Osteocyte (in vitro differentiated cells): ENCODE measurements around the gene IVD. TPM values are rescaled to one million over a fixed set of nuclear protein-coding genes. Genes with fewer than 3 reads are reported as not detected.

Experiments
- DNase-seq: peaks from one replicate; pipeline ENCODE4 v3.0.0; 2021; ENCODE audit warnings: mixed read lengths; ENCODE audit not compliant: unreplicated experiment; ENCODE audit errors: extremely low spot score
- H3K27ac Mint-ChIP-seq: one replicate; pipeline ENCODE4 v1.8.0; 2021; ENCODE audit warnings: mild to moderate bottlenecking, mixed read lengths; ENCODE audit not compliant: unreplicated experiment
- H3K27me3 Mint-ChIP-seq: one replicate; pipeline ENCODE4 v1.8.0; 2021; ENCODE audit warnings: mixed read lengths; ENCODE audit not compliant: unreplicated experiment
- H3K36me3 Mint-ChIP-seq: one replicate; pipeline ENCODE4 v1.8.0; 2021; ENCODE audit warnings: mixed read lengths; ENCODE audit not compliant: unreplicated experiment
- H3K4me1 Mint-ChIP-seq: one replicate; pipeline ENCODE4 v1.8.0; 2021; ENCODE audit warnings: mixed read lengths; ENCODE audit not compliant: unreplicated experiment
- H3K4me3 Mint-ChIP-seq: one replicate; pipeline ENCODE4 v1.8.0; 2021; ENCODE audit warnings: mild to moderate bottlenecking, moderate library complexity, mixed read lengths; ENCODE audit not compliant: unreplicated experiment
- H3K9me3 Mint-ChIP-seq: one replicate; pipeline ENCODE4 v1.8.0; 2021; ENCODE audit warnings: mixed read lengths; ENCODE audit not compliant: unreplicated experiment
- CTCF ChIP-seq: fragments of 200-600 bp; sonication (generic); IDR thresholded peaks from 2 replicates; pipeline ENCODE4 v1.5.0; 2021; ENCODE audit warnings: antibody characterized with exemption, mild to moderate bottlenecking, moderate library complexity
- total RNA-seq: library from RNA; stranded (reverse); gene quantifications from 2 replicates; pipeline ENCODE4 v1.2.1, GENCODE V29; 2021

IVD gene
- total RNA-seq, 1 donor from 2014 or later, result 62.0 TPM

- Mint-ChIP-seq H3K36me3 (peaks cover 9% of the 10 kb centered on the region), H3K27me3 (no peaks in the 10 kb centered on the region), H3K4me1 (peaks cover 19% of the 10 kb centered on the region), H3K27ac (peak within 1 kb of the TSS; percentile 93), H3K9me3 (no peaks in the 10 kb centered on the region), H3K4me3 (peak within 1 kb of the TSS; percentile 77)
- DNase-seq, result no peak
- no peak for TF ChIP-seq CTCF
Measured at GRCh38 chr15:40470423-40471104, 65.0 kb downstream of the IVD start, which contains the start of gene CHST14. TSS of gene CHST14 (plus strand) at chr15:40470984. CDS start at chr15:40471214, 230 bp downstream.

Other genes with a start within 250 kb of the IVD start
- 8.0 and 8.5 TPM in 2 replicates for gene BUB1B, start 244.7 kb upstream of the IVD start, total RNA-seq
- gene PAK6, start 166.7 kb upstream of the IVD start, total RNA-seq, result not detected in 2 replicates
- gene ANKRD63, start 122.7 kb upstream of the IVD start, total RNA-seq, result 0.30 and 0.42 TPM in 2 replicates
- gene PLCB2, start 97.9 kb upstream of the IVD start, total RNA-seq, result 0.40 and 1.2 TPM in 2 replicates
- 69.0 and 70.3 TPM in 2 replicates for gene INAFM2, start 82.1 kb upstream of the IVD start, total RNA-seq
- 18.0 and 21.6 TPM in 2 replicates for gene CCDC9B, start 64.9 kb upstream of the IVD start, total RNA-seq
- gene PHGR1, start 54.8 kb upstream of the IVD start, total RNA-seq, result not detected in 2 replicates
- gene DISP2, start 47.6 kb upstream of the IVD start, total RNA-seq, result 1.4 and 1.5 TPM in 2 replicates
- 25.1 and 27.3 TPM in 2 replicates for gene KNSTRN, start 23.1 kb upstream of the IVD start, total RNA-seq
- 22.8 and 26.4 TPM in 2 replicates for gene BAHD1, start 35.2 kb downstream of the IVD start, total RNA-seq
- 46.4 and 48.8 TPM in 2 replicates for gene CHST14, start 65.2 kb downstream of the IVD start, total RNA-seq
- 23.9 and 28.3 TPM in 2 replicates for gene CCDC32, start 159.2 kb downstream of the IVD start, total RNA-seq
- gene RPUSD2, start 163.5 kb downstream of the IVD start, total RNA-seq, result 9.6 and 11.7 TPM in 2 replicates
- 5.6 and 6.2 TPM in 2 replicates for gene KNL1, start 188.5 kb downstream of the IVD start, total RNA-seq